ENCODE data around the gene RXRB. TPM values are rescaled to one million over a fixed set of nuclear protein-coding genes. Genes with fewer than 3 reads are reported as not detected.

Gene RXRB
- total RNA-seq, 1 experiment from 2014 or later, result 49.9 TPM

DNA sequence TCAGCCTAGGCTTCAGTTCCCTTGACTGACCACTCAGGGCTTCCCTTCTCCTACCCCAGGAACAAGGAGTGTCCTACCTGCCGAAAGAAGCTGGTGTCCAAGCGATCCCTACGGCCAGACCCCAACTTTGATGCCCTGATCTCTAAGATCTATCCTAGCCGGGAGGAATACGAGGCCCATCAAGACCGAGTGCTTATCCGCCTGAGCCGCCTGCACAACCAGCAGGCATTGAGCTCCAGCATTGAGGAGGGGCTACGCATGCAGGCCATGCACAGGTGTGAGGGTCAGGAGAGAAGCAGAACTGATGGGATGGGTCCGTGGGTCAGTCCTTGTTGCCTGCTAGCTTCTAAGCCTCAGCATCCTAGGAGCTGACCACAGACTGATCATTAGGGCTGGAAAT is 9.4 kb upstream of the RXRB start:
- POLR2A ChIA-PET, result no interaction called here
- peaks cover 10 to 15% of the 10 kb centered on the region in 2 experiments; a peak in 3 of 4 replicates for H3K36me3 ChIP-seq (ENCODE audit: control insufficient read depth in 1 of 2, insufficient read depth in 2 of 2, low read length in 2 of 2)
- ATAC-seq, result no peak
- TF ChIP-seq, protein P1, sequence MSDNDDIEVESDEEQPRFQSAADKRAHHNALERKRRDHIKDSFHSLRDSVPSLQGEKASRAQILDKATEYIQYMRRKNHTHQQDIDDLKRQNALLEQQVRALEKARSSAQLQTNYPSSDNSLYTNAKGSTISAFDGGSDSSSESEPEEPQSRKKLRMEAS (IDR thresholded peaks at IDR 0.05), result no peak
- no peak for TF ChIP-seq ZNF274 (IDR thresholded peaks at IDR 0.05; ENCODE audit: low read depth, low read length)
- TF ChIP-seq, protein P2, sequence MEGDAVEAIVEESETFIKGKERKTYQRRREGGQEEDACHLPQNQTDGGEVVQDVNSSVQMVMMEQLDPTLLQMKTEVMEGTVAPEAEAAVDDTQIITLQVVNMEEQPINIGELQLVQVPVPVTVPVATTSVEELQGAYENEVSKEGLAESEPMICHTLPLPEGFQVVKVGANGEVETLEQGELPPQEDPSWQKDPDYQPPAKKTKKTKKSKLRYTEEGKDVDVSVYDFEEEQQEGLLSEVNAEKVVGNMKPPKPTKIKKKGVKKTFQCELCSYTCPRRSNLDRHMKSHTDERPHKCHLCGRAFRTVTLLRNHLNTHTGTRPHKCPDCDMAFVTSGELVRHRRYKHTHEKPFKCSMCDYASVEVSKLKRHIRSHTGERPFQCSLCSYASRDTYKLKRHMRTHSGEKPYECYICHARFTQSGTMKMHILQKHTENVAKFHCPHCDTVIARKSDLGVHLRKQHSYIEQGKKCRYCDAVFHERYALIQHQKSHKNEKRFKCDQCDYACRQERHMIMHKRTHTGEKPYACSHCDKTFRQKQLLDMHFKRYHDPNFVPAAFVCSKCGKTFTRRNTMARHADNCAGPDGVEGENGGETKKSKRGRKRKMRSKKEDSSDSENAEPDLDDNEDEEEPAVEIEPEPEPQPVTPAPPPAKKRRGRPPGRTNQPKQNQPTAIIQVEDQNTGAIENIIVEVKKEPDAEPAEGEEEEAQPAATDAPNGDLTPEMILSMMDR (IDR thresholded peaks at IDR 0.05 in 2 of 3, conservative IDR thresholded peaks at IDR 0.05 in 1 of 3; ENCODE audit: borderline replicate concordance in 1 of 3, insufficient read depth in 1 of 3, low read depth in 2 of 3, low read length in 2 of 3), result no peak
- no peak for TF ChIP-seq SP1 (IDR thresholded peaks at IDR 0.05; ENCODE audit: low read depth)
- no peak for TF ChIP-seq POLR2AphosphoS5 (IDR thresholded peaks at IDR 0.05; ENCODE audit: low read depth, low read length)
- H2AFZ ChIP-seq (ENCODE audit: low read depth, low read length, poor library complexity, severe bottlenecking), result no peak overlapping the region
- no peaks in the 10 kb centered on the region for H4K20me1 ChIP-seq (ENCODE audit: insufficient read depth)
- no peaks in the 10 kb centered on the region for H3K9me2 ChIP-seq (ENCODE audit: insufficient read depth)
- CTCF ChIA-PET, result interaction anchor here (1.9 kb wide), 1 partner anchor 38 kb away, joined by 6 read pairs; no protein-coding TSS in a partner anchor
- no peaks in the 10 kb centered on the region for H3K9me3 ChIP-seq (ENCODE audit: control insufficient read depth in 1 of 2, insufficient read depth in 1 of 2, low read depth in 1 of 2, low read length in 2 of 2)
- RAD21 ChIA-PET (ENCODE audit: low non-redundant PET in 1 of 2, low total read pairs in 2 of 2, uncharacterized antibody in 2 of 2, unreplicated experiment in 2 of 2), result no interaction called here
- peaks cover 23 to 38% of the 10 kb centered on the region in 2 experiments for H3K4me1 ChIP-seq (ENCODE audit: control insufficient read depth in 1 of 2, insufficient read depth in 2 of 2, low read length in 2 of 2)
- H3K79me2 ChIP-seq (ENCODE audit: insufficient read depth, low read length), result peaks cover 19% of the 10 kb centered on the region
- no peak overlapping the region for H3K4me2 ChIP-seq (ENCODE audit: low read length)
- no peak for DNase-seq (ENCODE audit: low read depth, low spot score)
- H3K9ac ChIP-seq (ENCODE audit: low read length), result no peak overlapping the region
- no TSS peak for BruUV-seq (replicated peaks)
- H3K4me3 ChIP-seq (replicated peaks in 1 of 2; ENCODE audit: low read depth in 1 of 2, low read length in 2 of 2), result no peak overlapping the region
- intact Hi-C loops (cut with micrococcal nuclease), result loop anchor here (10.0 kb wide), 1 partner anchor 205 kb away; the partner anchor contains the start of genes CUTA and PHF1
- no peak overlapping the region for H3K27ac ChIP-seq (ENCODE audit: low read depth, low read length)
- no peaks in the 10 kb centered on the region for H3K27me3 ChIP-seq (ENCODE audit: insufficient read depth, low read length)

Measured in HCT116 (cell line).